Adrenal gland (tissue), 12 donors: Measurements from ENCODE around the gene KCNMA1. TPM values are rescaled to one million over a fixed set of nuclear protein-coding genes. Genes with fewer than 3 reads are reported as not detected.
"Not testable (repeated sequence)": the region's sequence is repeated elsewhere in the genome, so short reads cannot be mapped to it uniquely, and the experiment has no call there.

Source experiments
- DNase-seq, 7 donors: peaks; one replicate each; pipeline ENCODE4 v3.0.0-alpha.2; 2019 to 2020
- H3K27ac ChIP-seq, 5 donors: fragments of 200-600 bp; sonication (generic) in 4 of 5; 1 replicate in 3 of 5; 2 replicates in 2 of 5; pipeline versions ENCODE4 v1.5.1 to v1.8.0; 2016 to 2020; ENCODE audit warnings: mild to moderate bottlenecking in 1 of 5
- H3K27me3 ChIP-seq: fragments of 200-600 bp; 2 replicates; pipeline ENCODE4 v1.8.0; 2021
- H3K36me3 ChIP-seq, 2 donors: fragments of 200-600 bp; replicated peaks in 1 of 2; 1 replicate in 1 of 2; 2 replicates in 1 of 2; pipeline versions ENCODE4 v1.5.1 to v1.8.0; 2018 to 2022
- H3K4me1 ChIP-seq, 2 donors: fragments of 200-600 bp; replicated peaks in 1 of 2; 1 replicate in 1 of 2; 2 replicates in 1 of 2; pipeline versions ENCODE4 v1.5.1 to v1.8.0; 2018 to 2021
- H3K4me3 ChIP-seq, 4 donors: fragments of 200-600 bp; sonication (generic) in 3 of 4; one replicate each; pipeline ENCODE4 v1.5.1; 2016 to 2018
- H3K9me3 ChIP-seq, 3 donors: fragments of 200-600 bp; sonication (generic) in 1 of 3; replicated peaks in 1 of 3; 1 replicate in 2 of 3; 2 replicates in 1 of 3; pipeline versions ENCODE4 v1.5.1 to v1.8.0; 2016 to 2021
- POLR2A ChIP-seq, 2 donors: fragments of 450-650 bp; IDR thresholded peaks; one replicate each; pipeline ENCODE4 v1.6.1; 2017; ENCODE audit warnings: antibody characterized with exemption in 2 of 2, mild to moderate bottlenecking in 2 of 2, moderate library complexity in 1 of 2
- WGBS, 4 donors: extraction: QIAGEN DNeasy Blood & Tissue Kit in 2 of 4; methylation state at CpG; one replicate each; pipeline versions ENCODE4 v1.1.5 to v1.1.7; 2013 to 2017; 5-methylcytosine and 5-hydroxymethylcytosine counted together
- intact Hi-C, 2 donors: fragments of 100-400 bp; cut with DNase I; formaldehyde crosslinking; loops; one replicate each; pipeline versions ENCODE4 v1.14.1 to v1.15.0; 2022 to 2023
- polyA plus RNA-seq, 3 donors: library from polyadenylated mRNA; stranded (reverse); fragments of 200-250 nt in 2 of 3; fragments of 350-450 nt in 1 of 3; fragmentation: Illumina TruSeq in 1 of 3; extraction: RNeasy Lipid Tissue Mini Kit (QIAGEN cat#74804) in 1 of 3; gene quantifications; one replicate each; pipeline ENCODE4 v1.2.3, GENCODE V29; 2013 to 2014
- total RNA-seq, 9 donors: library from RNA; depleted of rRNA in 4 of 9; stranded (reverse); fragments of >200 nt in 4 of 9; fragments of 120-200 nt in 1 of 9; fragmentation: NEBNext Ultra II Directional in 1 of 9; extraction: Animal tissue kit (Norgen Biotek cat#: 25700) in 1 of 9; gene quantifications; one replicate each; pipeline versions ENCODE4 v1.1.0 to v1.2.4, GENCODE V29; 2013 to 2023
- TF ChIP-seq, protein P1 (sequence below), 6 experiments: fragments of 450-650 bp in 4 of 6; fragments of 200-600 bp in 2 of 6; sonication (generic) in 1 of 6; IDR thresholded peaks; 1 replicate in 5 of 6; 2 replicates in 1 of 6; pipeline versions ENCODE4 v1.5.1 to v1.8.0; 2016 to 2021; ENCODE audit warnings: antibody characterized with exemption in 6 of 6, mild to moderate bottlenecking in 2 of 6, moderate library complexity in 1 of 6
- donor health status: healthy with polysubstance abuse.
- donor health status: Bipolar disorder and iron deficiency.
- donor health status: DM: yes; HTN: yes; CAD: no.
- donor health status: DM: no; HTN: no; CAD: no.
- donor health status: DM: no; HTN: no; CAD: no.
- donor health status: DM: yes; HTN: yes; CAD: no.

The KCNMA1 gene
- total and polyA plus RNA-seq, 12 donors, result 6.4 to 37.7 (median 13.4) TPM

DNA sequence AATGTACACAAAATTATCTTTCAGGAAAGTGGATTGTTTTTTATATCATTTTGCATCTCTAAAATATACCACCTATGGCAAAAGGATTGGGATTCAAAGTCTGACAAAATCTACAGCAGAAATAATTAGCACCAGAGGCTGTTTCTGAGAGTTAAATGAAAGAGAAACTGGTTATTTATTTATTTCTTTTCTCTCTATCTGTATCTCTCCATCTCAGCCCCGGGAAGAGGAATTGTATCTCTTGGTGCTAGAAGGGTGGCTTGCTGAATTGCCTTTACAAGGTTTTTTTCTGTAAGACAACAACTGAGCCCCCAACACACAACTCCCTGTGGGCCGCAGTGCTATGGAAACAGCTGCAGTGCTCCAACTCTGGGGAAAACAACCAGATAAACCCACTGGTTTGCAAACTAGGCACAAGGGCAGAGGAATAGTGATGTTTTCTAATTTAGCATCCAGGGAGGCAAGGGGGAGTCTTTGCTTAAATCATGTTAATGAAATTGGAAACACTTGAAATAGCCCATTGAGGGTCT, 249.0 kb downstream of the KCNMA1 start:
- Histone ChIP-seq H3K9me3 (no peaks in the 10 kb centered on the region), H3K4me1 (peaks cover 0 to 7% of the 10 kb centered on the region in 2 donors), H3K27ac (peak overlapping the region in 1 of 5 donors; percentile 24), H3K27me3 (no peaks in the 10 kb centered on the region), H3K4me3 (no peak overlapping the region), H3K36me3 (no peaks in the 10 kb centered on the region)
- intact Hi-C loops, result no loop called here
- WGBS, 4 donors, result 55 to 87% (median 69%) methylated on average over 2 of the region's 2 CpGs
- no peak for TF ChIP-seq POLR2A (IDR thresholded peaks at IDR 0.05)
- TF ChIP-seq, protein P1, sequence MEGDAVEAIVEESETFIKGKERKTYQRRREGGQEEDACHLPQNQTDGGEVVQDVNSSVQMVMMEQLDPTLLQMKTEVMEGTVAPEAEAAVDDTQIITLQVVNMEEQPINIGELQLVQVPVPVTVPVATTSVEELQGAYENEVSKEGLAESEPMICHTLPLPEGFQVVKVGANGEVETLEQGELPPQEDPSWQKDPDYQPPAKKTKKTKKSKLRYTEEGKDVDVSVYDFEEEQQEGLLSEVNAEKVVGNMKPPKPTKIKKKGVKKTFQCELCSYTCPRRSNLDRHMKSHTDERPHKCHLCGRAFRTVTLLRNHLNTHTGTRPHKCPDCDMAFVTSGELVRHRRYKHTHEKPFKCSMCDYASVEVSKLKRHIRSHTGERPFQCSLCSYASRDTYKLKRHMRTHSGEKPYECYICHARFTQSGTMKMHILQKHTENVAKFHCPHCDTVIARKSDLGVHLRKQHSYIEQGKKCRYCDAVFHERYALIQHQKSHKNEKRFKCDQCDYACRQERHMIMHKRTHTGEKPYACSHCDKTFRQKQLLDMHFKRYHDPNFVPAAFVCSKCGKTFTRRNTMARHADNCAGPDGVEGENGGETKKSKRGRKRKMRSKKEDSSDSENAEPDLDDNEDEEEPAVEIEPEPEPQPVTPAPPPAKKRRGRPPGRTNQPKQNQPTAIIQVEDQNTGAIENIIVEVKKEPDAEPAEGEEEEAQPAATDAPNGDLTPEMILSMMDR (IDR thresholded peaks at IDR 0.05), result no peak
- no peak for DNase-seq

DNA sequence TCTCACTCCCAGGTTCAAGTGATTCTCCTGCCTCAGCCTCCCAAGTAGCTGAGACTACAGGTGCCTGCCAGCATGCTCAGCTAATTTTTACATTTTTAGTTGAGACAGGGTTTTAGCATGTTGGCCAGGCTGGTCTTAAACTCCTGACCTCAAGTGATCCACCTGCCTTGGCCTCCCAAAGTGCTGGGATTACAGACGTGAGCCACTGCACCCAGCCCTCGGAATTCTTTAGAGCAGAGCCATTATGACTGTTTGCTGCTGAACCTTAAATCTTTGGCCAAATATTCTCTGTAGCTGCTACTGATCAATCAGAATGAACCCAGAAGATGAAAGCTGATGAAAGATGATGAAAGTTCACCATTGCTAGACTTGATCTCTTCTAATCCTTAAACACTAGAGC, 249.9 kb downstream of the KCNMA1 start:
- H3K27ac ChIP-seq, H3K9me3 ChIP-seq, H3K4me1 ChIP-seq, H3K36me3 ChIP-seq, DNase-seq, intact Hi-C loops, H3K27me3 ChIP-seq, H3K4me3 ChIP-seq: not testable (repeated sequence)
- WGBS, 4 donors, result 76 to 85% (median 85%) methylated on average over 2 of the region's 2 CpGs

DNA sequence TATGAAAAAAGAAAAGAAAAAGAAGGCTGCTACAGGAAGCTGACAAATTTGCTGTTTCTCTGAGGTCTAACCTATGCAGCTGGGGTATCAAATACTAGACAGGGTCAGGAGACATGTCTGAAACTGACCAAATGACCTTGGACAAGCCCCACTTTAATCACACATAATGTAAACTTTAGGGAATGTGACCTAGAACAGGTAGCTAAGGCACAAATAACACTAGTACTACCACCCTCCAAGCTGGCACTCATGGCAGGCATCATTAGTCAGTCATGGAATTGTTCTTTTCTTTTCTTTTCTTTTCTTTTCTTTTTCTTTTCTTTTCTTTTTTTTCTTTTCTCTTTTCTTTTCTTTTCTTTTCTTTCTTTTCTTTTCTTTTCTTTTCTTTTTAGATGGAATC, 250.4 kb downstream of the KCNMA1 start:
- Histone ChIP-seq H3K4me3 (no peak overlapping the region), H3K27me3 (no peaks in the 10 kb centered on the region), H3K4me1 (peaks cover 0 to 7% of the 10 kb centered on the region in 2 donors), H3K9me3 (no peaks in the 10 kb centered on the region), H3K36me3 (no peaks in the 10 kb centered on the region), H3K27ac (peak overlapping the region in 1 of 5 donors; percentile 5)
- intact Hi-C loops, result no loop called here
- TF ChIP-seq, protein P1 (IDR thresholded peaks at IDR 0.05), result no peak
- TF ChIP-seq POLR2A (IDR thresholded peaks at IDR 0.05), result no peak
- no peak for DNase-seq

- H3K4me1 ChIP-seq, result peaks cover 0 to 7% of the 10 kb centered on the region in 2 donors
- no peak for DNase-seq
- intact Hi-C loops, result no loop called here
These were observed 250.8 kb downstream of the KCNMA1 start for GRCh38 chr10:77386838-77387237.

GRCh38 chr10:77386365-77386764, 251.2 kb downstream of the KCNMA1 start:
- no peaks in the 10 kb centered on the region for H3K27me3 ChIP-seq
- peak overlapping the region in 1 of 5 donors; percentile 5 for H3K27ac ChIP-seq
- H3K36me3 ChIP-seq, result no peaks in the 10 kb centered on the region
- TF ChIP-seq, protein P1 (IDR thresholded peaks at IDR 0.05), result no peak
- no peak for TF ChIP-seq POLR2A (IDR thresholded peaks at IDR 0.05)
- 65 to 83% (median 77%) methylated on average over 4 of the region's 4 CpGs for WGBS, 4 donors
- intact Hi-C loops, result no loop called here
- H3K9me3 ChIP-seq, result no peaks in the 10 kb centered on the region
- no peak for DNase-seq
- no peak overlapping the region for H3K4me3 ChIP-seq
- H3K4me1 ChIP-seq, result peaks cover 0 to 2% of the 10 kb centered on the region in 2 donors

More at GRCh38 chr10:77386838-77387237, 250.8 kb downstream of the KCNMA1 start:
- H3K9me3 ChIP-seq, result no peaks in the 10 kb centered on the region
- H3K36me3 ChIP-seq, result no peaks in the 10 kb centered on the region
- H3K4me3 ChIP-seq, result no peak overlapping the region
- H3K27ac ChIP-seq, result peak overlapping the region in 1 of 5 donors; percentile 5
- 50 to 57% (median 54%) methylated on average over 5 of the region's 5 CpGs for WGBS, 4 donors
- TF ChIP-seq, protein P1 (IDR thresholded peaks at IDR 0.05), result no peak
- TF ChIP-seq POLR2A (IDR thresholded peaks at IDR 0.05), result no peak
- H3K27me3 ChIP-seq, result no peaks in the 10 kb centered on the region
